Nephron (organoid): ENCODE measurements around the gene AJAP1.

Source experiments
- H3K27ac Mint-ChIP-seq, 3 experiments: 2 replicates each; pipeline ENCODE4 v1.8.0; 2020; ENCODE audit warnings: mixed read lengths in 3 of 3, mild to moderate bottlenecking in 2 of 3, moderate library complexity in 1 of 3
- H3K27me3 Mint-ChIP-seq: 2 replicates; pipeline ENCODE4 v1.8.0; 2021; ENCODE audit warnings: low read depth, mild to moderate bottlenecking, moderate library complexity, mixed read lengths
- H3K36me3 Mint-ChIP-seq: 2 replicates; pipeline ENCODE4 v1.8.0; 2020; ENCODE audit warnings: low read depth, mixed read lengths
- H3K4me1 Mint-ChIP-seq: 2 replicates; pipeline ENCODE4 v1.8.0; 2020; ENCODE audit warnings: mixed read lengths
- H3K4me3 Mint-ChIP-seq, 3 experiments: 2 replicates each; pipeline ENCODE4 v1.8.0; 2020; ENCODE audit warnings: mild to moderate bottlenecking in 3 of 3, mixed read lengths in 3 of 3, moderate library complexity in 2 of 3
- H3K9me3 Mint-ChIP-seq: 2 replicates; pipeline ENCODE4 v1.8.0; 2020; ENCODE audit warnings: mixed read lengths
- CTCF ChIP-seq, 3 experiments: fragments of 200-600 bp; sonication (generic); IDR thresholded peaks; one replicate each; pipeline ENCODE4 v1.5.0; 2021; ENCODE audit warnings: antibody characterized with exemption in 3 of 3; ENCODE audit not compliant: unreplicated experiment in 3 of 3

Gene AJAP1

GRCh38 chr1:4708840-4709507 lies 54.6 kb downstream of the AJAP1 start:
- Mint-ChIP-seq H3K9me3 (no peaks in the 10 kb centered on the region), H3K36me3 (no peaks in the 10 kb centered on the region), H3K4me1 (peaks cover 12% of the 10 kb centered on the region), H3K27me3 (peaks cover 46% of the 10 kb centered on the region), H3K4me3 (no peak overlapping the region), H3K27ac (no peak overlapping the region)
- no peak for TF ChIP-seq CTCF (IDR thresholded peaks at IDR 0.05; ENCODE audit: unreplicated experiment in 3 of 3)

GRCh38 chr1:4709641-4710040 lies 55.2 kb downstream of the AJAP1 start:
- TF ChIP-seq CTCF (IDR thresholded peaks at IDR 0.05; ENCODE audit: unreplicated experiment in 3 of 3) = no peak
- H3K36me3 Mint-ChIP-seq = no peaks in the 10 kb centered on the region
- peaks cover 12% of the 10 kb centered on the region for H3K4me1 Mint-ChIP-seq
- peaks cover 51% of the 10 kb centered on the region for H3K27me3 Mint-ChIP-seq
- peaks cover 5% of the 10 kb centered on the region for H3K9me3 Mint-ChIP-seq
- no peak overlapping the region for H3K27ac Mint-ChIP-seq
- H3K4me3 Mint-ChIP-seq = no peak overlapping the region

- no peak overlapping the region for H3K27ac Mint-ChIP-seq
- H3K4me1 Mint-ChIP-seq = peaks cover 12% of the 10 kb centered on the region
- H3K9me3 Mint-ChIP-seq = peaks cover 6% of the 10 kb centered on the region
- no peaks in the 10 kb centered on the region for H3K36me3 Mint-ChIP-seq
- peaks cover 56% of the 10 kb centered on the region for H3K27me3 Mint-ChIP-seq
- no peak for TF ChIP-seq CTCF (IDR thresholded peaks at IDR 0.05; ENCODE audit: unreplicated experiment in 3 of 3)
- peak overlapping the region in 2 of 3 experiments; percentile 45 to 59 for H3K4me3 Mint-ChIP-seq
Measured at GRCh38 chr1:4710592-4711415, 56.4 kb downstream of the AJAP1 start.

- Mint-ChIP-seq H3K36me3 (no peaks in the 10 kb centered on the region), H3K4me1 (peaks cover 12% of the 10 kb centered on the region), H3K27me3 (peaks cover 52% of the 10 kb centered on the region), H3K27ac (no peak overlapping the region), H3K9me3 (peaks cover 10% of the 10 kb centered on the region), H3K4me3 (peak overlapping the region in 1 of 3 experiments; percentile 59)
- TF ChIP-seq CTCF (IDR thresholded peaks at IDR 0.05; ENCODE audit: unreplicated experiment in 3 of 3) = no peak
Measured at GRCh38 chr1:4711416-4712275, 57.2 kb downstream of the AJAP1 start.

- H3K36me3 Mint-ChIP-seq = no peaks in the 10 kb centered on the region
- H3K27ac Mint-ChIP-seq = no peak overlapping the region
- no peak for TF ChIP-seq CTCF (IDR thresholded peaks at IDR 0.05; ENCODE audit: unreplicated experiment in 3 of 3)
- H3K4me1 Mint-ChIP-seq = peaks cover 12% of the 10 kb centered on the region
- H3K9me3 Mint-ChIP-seq = peaks cover 14% of the 10 kb centered on the region
- no peak overlapping the region for H3K4me3 Mint-ChIP-seq
- peaks cover 52% of the 10 kb centered on the region for H3K27me3 Mint-ChIP-seq
Measured at GRCh38 chr1:4713669-4714068, 59.3 kb downstream of the AJAP1 start.
